ENCODE results near the gene DCTPP1. TPM values are rescaled to one million over a fixed set of nuclear protein-coding genes. Genes with fewer than 3 reads are reported as not detected.
A peak's percentile ranks its signal among the peaks of the same experiment; 100 is the strongest.

DCTPP1 gene
- total and polyA plus RNA-seq, 9 of the 15 experiments (the other 6 are each of a cell fraction or from before 2014, with no cell fraction given) = 45.0 to 132 (median 80.6) TPM

- TF ChIP-seq POLR3G (IDR thresholded peaks at IDR 0.05; ENCODE audit: extremely low read depth, insufficient read length, insufficient replicate concordance) (no peak), ZNF224 (CRISPR knock-in tag; IDR thresholded peaks at IDR 0.05) (no peak), FOXP1 (CRISPR knock-in tag; IDR thresholded peaks at IDR 0.05) (peak; percentile 85), ZNF699 (CRISPR knock-in tag; IDR thresholded peaks at IDR 0.05; ENCODE audit: insufficient replicate concordance) (no peak), ZNF140 (CRISPR knock-in tag; IDR thresholded peaks at IDR 0.05) (no peak), HDAC3 (IDR thresholded peaks at IDR 0.05; ENCODE audit: borderline replicate concordance, partially characterized antibody) (no peak), UBTF (IDR thresholded peaks at IDR 0.05; ENCODE audit: borderline replicate concordance in 1 of 2, low read depth in 2 of 2, low read length in 2 of 2) (peak in 1 of 2 experiments; percentile 71; a peak in 1 of 4 replicates), TCF3 (CRISPR knock-in tag; IDR thresholded peaks at IDR 0.05) (no peak), SETDB1 (IDR thresholded peaks at IDR 0.05; ENCODE audit: low read length) (no peak), CXXC5 (CRISPR knock-in tag; IDR thresholded peaks at IDR 0.05) (peak; percentile 64), POLR2AphosphoS2 (IDR thresholded peaks at IDR 0.05; ENCODE audit: low read length) (no peak), ZBTB33 (CRISPR knock-in tag; IDR thresholded peaks at IDR 0.05) (no peak; the same call in 1 of the 2 replicates), FOXK2 (conservative IDR thresholded peaks at IDR 0.05 in 1 of 2, IDR thresholded peaks at IDR 0.05 in 1 of 2; ENCODE audit: low read depth in 2 of 2) (peak in 1 of 2 experiments; percentile 61; a peak in 2 of 4 replicates), ZBED1 (IDR thresholded peaks at IDR 0.05) (no peak), KLF10 (CRISPR knock-in tag; IDR thresholded peaks at IDR 0.05) (no peak), CBFB (CRISPR knock-in tag; IDR thresholded peaks at IDR 0.05) (no peak), MEF2D (tag; conservative IDR thresholded peaks at IDR 0.05; ENCODE audit: low read depth) (no peak), NFXL1 (CRISPR knock-in tag; IDR thresholded peaks at IDR 0.05) (no peak), TCF7 (IDR thresholded peaks at IDR 0.05; ENCODE audit: borderline replicate concordance) (no peak), ETS2 (tag; IDR thresholded peaks at IDR 0.05; ENCODE audit: borderline replicate concordance, poor library complexity, severe bottlenecking) (no peak), ZNF324 (CRISPR knock-in tag; IDR thresholded peaks at IDR 0.05) (no peak), ZNF696 (CRISPR knock-in tag; conservative IDR thresholded peaks at IDR 0.05) (no peak), ZBTB34 (CRISPR knock-in tag; IDR thresholded peaks at IDR 0.05) (no peak), SMC3 (conservative IDR thresholded peaks at IDR 0.05; ENCODE audit: insufficient read depth, low read depth, low read length) (peak; percentile 88)
Observed at GRCh38 chr16:30429678-30430427, at the start of gene DCTPP1 (continued).

All from K562 (cell line).